Tibial nerve (tissue), 4 donors: Measurements from ENCODE around the gene FOXP4. TPM values are rescaled to one million over a fixed set of nuclear protein-coding genes. Genes with fewer than 3 reads are reported as not detected.
A peak's percentile ranks its signal among the peaks of the same experiment; 100 is the strongest.

ENCODE experiments used
- DNase-seq, 2 donors: peaks; one replicate each; pipeline ENCODE4 v3.0.0-alpha.2; 2019; ENCODE audit warnings: low spot score in 2 of 2
- H3K27ac ChIP-seq, 4 donors: fragments of 200-600 bp; sonication (generic) in 3 of 4; one replicate each; pipeline ENCODE4 v1.5.1; 2017 to 2019; ENCODE audit warnings: mild to moderate bottlenecking in 1 of 4
- H3K27me3 ChIP-seq, 2 donors: fragments of 200-600 bp; sonication (generic) in 1 of 2; one replicate each; pipeline versions ENCODE4 v1.5.1 to v1.6.0; 2017 to 2019
- H3K36me3 ChIP-seq, 3 donors: fragments of 200-600 bp; sonication (generic); one replicate each; pipeline ENCODE4 v1.5.1; 2018 to 2019
- H3K4me1 ChIP-seq, 4 donors: fragments of 200-600 bp; sonication (generic) in 3 of 4; one replicate each; pipeline ENCODE4 v1.5.1; 2017 to 2019
- H3K4me3 ChIP-seq, 4 donors: fragments of 200-600 bp; sonication (generic) in 3 of 4; one replicate each; pipeline ENCODE4 v1.5.1; 2017 to 2019; ENCODE audit warnings: mild to moderate bottlenecking in 1 of 4, moderate library complexity in 1 of 4
- H3K9me3 ChIP-seq, 4 donors: fragments of 200-600 bp; sonication (generic) in 3 of 4; one replicate each; pipeline ENCODE4 v1.5.1; 2017 to 2019
- EP300 ChIP-seq, 2 donors: sonication (generic); formaldehyde crosslinking; IDR thresholded peaks; one replicate each; pipeline ENCODE4 v1.6.1; 2017; ENCODE audit warnings: antibody characterized with exemption in 2 of 2, mild to moderate bottlenecking in 1 of 2
- POLR2A ChIP-seq, 2 donors: fragments of 450-650 bp; IDR thresholded peaks; one replicate each; pipeline ENCODE4 v1.6.1; 2017; ENCODE audit warnings: antibody characterized with exemption in 2 of 2, mild to moderate bottlenecking in 2 of 2, moderate library complexity in 2 of 2
- WGBS, 2 donors: methylation state at CpG; one replicate each; pipeline ENCODE4 v1.1.5; 2018; 5-methylcytosine and 5-hydroxymethylcytosine counted together
- total RNA-seq, 4 donors: library from RNA; depleted of rRNA; stranded (reverse); fragments of >200 nt; gene quantifications; one replicate each; pipeline ENCODE4 v1.1.0, GENCODE V29; 2016
- TF ChIP-seq, protein P1 (sequence below), 5 experiments: fragments of 200-600 bp in 3 of 5; fragments of 450-650 bp in 2 of 5; sonication (generic) in 3 of 5; IDR thresholded peaks; one replicate each; pipeline ENCODE4 v1.5.1; 2016 to 2019; ENCODE audit warnings: antibody characterized with exemption in 5 of 5, mild to moderate bottlenecking in 3 of 5, moderate library complexity in 2 of 5

The FOXP4 gene
- total RNA-seq, 4 donors from 2014 or later = 11.1 to 16.2 (median 14.7) TPM

DNA sequence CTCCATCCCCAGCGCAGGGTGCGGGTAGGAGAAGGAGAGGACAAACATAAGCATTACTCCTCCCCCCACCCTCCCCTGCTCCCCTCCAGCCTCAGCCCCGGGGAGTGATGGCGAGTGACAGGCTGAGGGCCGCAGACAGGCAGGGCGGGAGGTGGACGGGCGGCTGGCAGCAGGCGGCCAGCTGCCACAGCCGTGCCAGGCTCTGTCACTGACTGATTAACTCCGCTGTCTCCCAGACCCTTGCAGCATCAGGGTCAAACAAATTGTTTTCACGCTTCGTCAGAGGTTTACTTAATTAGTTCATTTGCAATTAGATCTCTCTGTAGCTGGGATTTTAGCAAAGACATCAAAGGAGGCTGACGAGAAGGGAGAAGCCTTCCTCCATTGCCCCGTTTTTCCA is 41.9 kb downstream of the FOXP4 start:
- Histone ChIP-seq H3K4me3 (no peak overlapping the region), H3K36me3 (peaks cover 0 to 81% (median 0%) of the 10 kb centered on the region in 3 donors), H3K4me1 (peaks cover 0 to 27% (median 5%) of the 10 kb centered on the region in 4 donors), H3K27me3 (no peaks in the 10 kb centered on the region), H3K27ac (no peak overlapping the region), H3K9me3 (no peaks in the 10 kb centered on the region)
- WGBS, 2 donors = 73 to 80% methylated on average over 14 to 15 of the region's 15 CpGs
- no peak for DNase-seq
- TF ChIP-seq, protein P1, sequence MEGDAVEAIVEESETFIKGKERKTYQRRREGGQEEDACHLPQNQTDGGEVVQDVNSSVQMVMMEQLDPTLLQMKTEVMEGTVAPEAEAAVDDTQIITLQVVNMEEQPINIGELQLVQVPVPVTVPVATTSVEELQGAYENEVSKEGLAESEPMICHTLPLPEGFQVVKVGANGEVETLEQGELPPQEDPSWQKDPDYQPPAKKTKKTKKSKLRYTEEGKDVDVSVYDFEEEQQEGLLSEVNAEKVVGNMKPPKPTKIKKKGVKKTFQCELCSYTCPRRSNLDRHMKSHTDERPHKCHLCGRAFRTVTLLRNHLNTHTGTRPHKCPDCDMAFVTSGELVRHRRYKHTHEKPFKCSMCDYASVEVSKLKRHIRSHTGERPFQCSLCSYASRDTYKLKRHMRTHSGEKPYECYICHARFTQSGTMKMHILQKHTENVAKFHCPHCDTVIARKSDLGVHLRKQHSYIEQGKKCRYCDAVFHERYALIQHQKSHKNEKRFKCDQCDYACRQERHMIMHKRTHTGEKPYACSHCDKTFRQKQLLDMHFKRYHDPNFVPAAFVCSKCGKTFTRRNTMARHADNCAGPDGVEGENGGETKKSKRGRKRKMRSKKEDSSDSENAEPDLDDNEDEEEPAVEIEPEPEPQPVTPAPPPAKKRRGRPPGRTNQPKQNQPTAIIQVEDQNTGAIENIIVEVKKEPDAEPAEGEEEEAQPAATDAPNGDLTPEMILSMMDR (IDR thresholded peaks at IDR 0.05) = no peak
- TF ChIP-seq POLR2A (IDR thresholded peaks at IDR 0.05) = no peak
- no peak for TF ChIP-seq EP300 (IDR thresholded peaks at IDR 0.05)

DNA sequence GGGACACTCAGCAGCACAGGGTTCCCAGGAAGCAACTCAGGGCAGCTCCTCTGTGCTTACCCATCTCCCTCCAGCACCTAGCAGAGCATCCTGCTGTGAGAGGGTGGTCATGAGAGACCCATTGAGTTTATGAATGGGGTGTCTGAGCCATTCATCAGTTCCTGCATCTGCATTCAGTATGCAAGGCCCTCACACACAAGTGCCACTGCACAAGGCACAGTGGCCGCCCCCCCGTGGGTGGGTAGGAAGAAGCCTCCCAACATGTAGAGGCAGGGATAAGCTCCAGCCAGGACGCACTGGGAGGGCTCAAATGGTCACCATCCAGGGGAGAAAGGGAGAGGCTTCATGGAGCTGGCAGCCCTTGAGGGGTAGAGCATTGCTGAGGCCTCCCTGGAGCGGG is 43.0 kb downstream of the FOXP4 start:
- Histone ChIP-seq H3K36me3 (peaks cover 0 to 92% (median 0%) of the 10 kb centered on the region in 3 donors), H3K9me3 (no peaks in the 10 kb centered on the region), H3K4me1 (peaks cover 0 to 20% (median 5%) of the 10 kb centered on the region in 4 donors), H3K27me3 (no peaks in the 10 kb centered on the region), H3K4me3 (no peak overlapping the region), H3K27ac (no peak overlapping the region)
- WGBS, 2 donors = 54 to 68% methylated on average over 4 of the region's 4 CpGs
- no peak for DNase-seq
- TF ChIP-seq EP300 (IDR thresholded peaks at IDR 0.05) (no peak), POLR2A (IDR thresholded peaks at IDR 0.05) (no peak)
- TF ChIP-seq, protein P1 (IDR thresholded peaks at IDR 0.05) = no peak

DNA sequence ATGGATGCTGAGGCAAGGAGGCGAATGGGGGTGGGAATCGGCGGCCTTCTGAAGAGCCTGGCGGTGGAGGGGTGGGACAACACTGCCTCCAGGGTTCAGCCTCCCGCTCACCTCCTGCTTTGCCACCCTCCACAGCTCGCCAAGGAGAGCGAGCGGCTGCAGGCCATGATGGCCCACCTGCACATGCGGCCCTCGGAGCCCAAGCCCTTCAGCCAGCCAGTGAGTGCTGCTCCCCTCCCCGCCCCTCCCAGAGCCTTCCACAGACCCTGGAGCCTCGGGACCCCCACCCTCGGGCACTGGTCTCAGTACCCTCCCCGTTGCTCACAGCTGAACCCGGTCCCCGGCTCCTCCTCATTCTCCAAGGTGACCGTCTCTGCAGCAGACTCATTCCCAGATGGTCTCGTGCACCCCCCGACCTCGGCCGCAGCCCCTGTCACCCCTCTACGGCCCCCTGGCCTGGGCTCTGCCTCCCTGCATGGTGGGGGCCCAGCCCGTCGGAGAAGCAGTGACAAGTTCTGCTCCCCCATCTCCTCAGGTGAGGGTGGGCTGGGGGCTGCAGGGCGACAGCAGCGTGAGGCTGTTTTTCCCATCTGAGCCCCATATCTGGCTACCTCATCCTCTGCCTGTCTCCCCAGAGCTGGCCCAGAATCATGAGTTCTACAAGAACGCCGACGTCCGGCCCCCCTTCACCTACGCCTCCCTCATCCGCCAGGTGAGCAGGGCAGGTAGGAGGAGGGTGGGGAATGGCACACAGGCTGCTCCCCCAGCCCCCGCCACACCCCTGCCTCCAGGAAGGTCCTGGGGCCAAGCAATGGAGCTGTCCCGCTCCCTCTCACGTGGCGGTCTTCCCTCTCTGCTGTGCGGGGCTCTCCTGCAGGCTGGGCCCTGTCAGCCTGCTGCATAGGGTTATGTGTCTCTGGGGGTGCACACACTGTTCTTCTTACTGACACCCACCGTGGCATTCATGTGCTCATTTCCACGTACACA is 43.7 kb downstream of the FOXP4 start:
- Histone ChIP-seq H3K4me1 (peaks cover 0 to 13% (median 2%) of the 10 kb centered on the region in 4 donors), H3K27me3 (no peaks in the 10 kb centered on the region), H3K36me3 (peaks cover 0 to 90% (median 0%) of the 10 kb centered on the region in 3 donors), H3K27ac (no peak overlapping the region), H3K4me3 (no peak overlapping the region), H3K9me3 (no peaks in the 10 kb centered on the region)
- DNase-seq = no peak
- TF ChIP-seq EP300 (IDR thresholded peaks at IDR 0.05) (no peak), POLR2A (IDR thresholded peaks at IDR 0.05) (no peak)
- TF ChIP-seq, protein P1 (IDR thresholded peaks at IDR 0.05) = no peak
- whole genome bisulfite sequencing, 2 donors = 86 to 87% methylated on average over 29 to 39 of the region's 39 CpGs

DNA sequence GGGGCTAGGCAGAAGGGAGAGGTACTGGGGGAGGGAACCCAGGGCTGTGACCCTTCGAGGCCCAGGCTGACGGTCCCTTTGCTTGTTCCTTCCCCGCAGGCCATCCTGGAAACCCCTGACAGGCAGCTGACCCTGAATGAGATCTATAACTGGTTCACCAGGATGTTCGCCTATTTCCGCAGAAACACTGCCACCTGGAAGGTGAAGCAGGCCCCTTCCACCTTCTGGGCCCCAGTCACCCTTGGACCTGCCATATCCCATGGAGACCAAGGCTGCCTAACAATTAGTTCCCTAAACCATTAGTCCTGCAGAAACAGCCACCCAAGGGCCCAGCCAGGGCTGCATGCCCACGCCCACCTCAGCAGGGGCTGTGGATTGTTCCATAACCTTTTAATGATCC is 44.9 kb downstream of the FOXP4 start:
- Histone ChIP-seq H3K27me3 (no peaks in the 10 kb centered on the region), H3K36me3 (peaks cover 0 to 90% (median 0%) of the 10 kb centered on the region in 3 donors), H3K27ac (peak overlapping the region in 1 of 4 donors; percentile 47), H3K9me3 (no peaks in the 10 kb centered on the region), H3K4me1 (peaks cover 0 to 9% (median 0%) of the 10 kb centered on the region in 4 donors), H3K4me3 (no peak overlapping the region)
- no peak for TF ChIP-seq POLR2A (IDR thresholded peaks at IDR 0.05)
- TF ChIP-seq EP300 (IDR thresholded peaks at IDR 0.05) = no peak
- TF ChIP-seq, protein P1 (IDR thresholded peaks at IDR 0.05) = no peak
- WGBS, 2 donors = 88 to 92% methylated on average over 6 of the region's 6 CpGs
- DNase-seq = no peak
